Colonic mucosa (tissue), 4 donors: Measurements from ENCODE around the gene PRSS1. TPM values are rescaled to one million over a fixed set of nuclear protein-coding genes. Genes with fewer than 3 reads are reported as not detected.

Experiments used
- DNase-seq: peaks from one replicate; pipeline ENCODE4 v3.0.0-alpha.2; 2020
- H3K27ac ChIP-seq: fragments of 200-600 bp; one replicate; pipeline ENCODE4 v1.8.0; 2021
- H3K27me3 ChIP-seq: fragments of 200-600 bp; one replicate; pipeline ENCODE4 v1.8.0; 2021
- H3K36me3 ChIP-seq: fragments of 200-600 bp; one replicate; pipeline ENCODE4 v1.8.0; 2021
- H3K4me1 ChIP-seq: fragments of 200-600 bp; one replicate; pipeline ENCODE4 v1.8.0; 2021; ENCODE audit warnings: mild to moderate bottlenecking
- H3K4me3 ChIP-seq: fragments of 200-600 bp; one replicate; pipeline ENCODE4 v1.8.0; 2021
- H3K9ac ChIP-seq, 2 donors: one replicate each; pipeline ENCODE4 v1.7.0; 2013; ENCODE audit warnings: control low read depth in 2 of 2, low read depth in 2 of 2, low read length in 2 of 2
- H3K9me3 ChIP-seq: fragments of 200-600 bp; one replicate; pipeline ENCODE4 v1.8.0; 2021
- CTCF ChIP-seq: fragments of 200-600 bp; IDR thresholded peaks from one replicate; pipeline ENCODE4 v1.8.0; 2022; ENCODE audit warnings: antibody characterized with exemption, mild to moderate bottlenecking
- intact Hi-C: fragments of 100-400 bp; cut with DNase I; formaldehyde crosslinking; loops from one replicate; pipeline ENCODE4 v1.14.1; 2022
- total RNA-seq, 2 donors: library from RNA; stranded (reverse); fragmentation: NEBNext Ultra II Directional in 1 of 2; extraction: Animal tissue kit (Norgen Biotek cat#: 25700) in 1 of 2; gene quantifications; one replicate each; pipeline ENCODE4 v1.2.1, GENCODE V29; 2021
- donor health status: healthy.
- donor health status: DM: no; HTN: no; CAD: no.
- donor health status: DM: no; HTN: no; CAD: no.

PRSS1 gene
- total RNA-seq, 2 donors from 2014 or later = 41.2 TPM; not detected in 1

DNA sequence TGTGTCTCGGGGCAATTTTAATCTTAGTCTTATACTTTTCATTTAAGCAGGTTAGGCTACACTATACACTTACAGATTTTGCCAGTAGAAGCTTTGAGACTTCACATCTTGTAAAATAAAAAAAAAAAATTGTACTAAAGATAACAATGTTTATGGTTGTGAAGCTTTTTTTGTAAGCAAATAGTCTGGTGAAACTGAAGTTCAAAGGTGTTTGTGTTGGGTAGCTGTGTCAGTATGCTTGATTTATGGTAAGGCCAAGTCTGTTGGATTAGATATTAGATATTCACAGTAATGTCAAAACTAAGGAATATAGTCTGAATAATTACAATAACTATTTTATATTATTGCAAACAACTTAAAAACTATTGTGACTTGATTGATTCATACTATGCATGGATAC is 31.0 kb upstream of the PRSS1 start:
- Histone ChIP-seq H3K36me3 (no peaks in the 10 kb centered on the region), H3K4me1 (no peaks in the 10 kb centered on the region), H3K4me3 (no peak overlapping the region), H3K9me3 (no peaks in the 10 kb centered on the region), H3K27ac (no peak overlapping the region), H3K9ac (no peak overlapping the region), H3K27me3 (no peaks in the 10 kb centered on the region)
- intact Hi-C loops = no loop called here
- TF ChIP-seq CTCF = no peak
- DNase-seq = no peak

GRCh38 chr7:142720172-142720773 is 29.0 kb upstream of the PRSS1 start:
- no peak for TF ChIP-seq CTCF
- no peaks in the 10 kb centered on the region for H3K9me3 ChIP-seq
- no peak overlapping the region for H3K27ac ChIP-seq
- no peak overlapping the region for H3K9ac ChIP-seq
- no peaks in the 10 kb centered on the region for H3K27me3 ChIP-seq
- no peaks in the 10 kb centered on the region for H3K36me3 ChIP-seq
- no peaks in the 10 kb centered on the region for H3K4me1 ChIP-seq
- no peak for DNase-seq
- H3K4me3 ChIP-seq = no peak overlapping the region
- intact Hi-C loops = no loop called here

DNA sequence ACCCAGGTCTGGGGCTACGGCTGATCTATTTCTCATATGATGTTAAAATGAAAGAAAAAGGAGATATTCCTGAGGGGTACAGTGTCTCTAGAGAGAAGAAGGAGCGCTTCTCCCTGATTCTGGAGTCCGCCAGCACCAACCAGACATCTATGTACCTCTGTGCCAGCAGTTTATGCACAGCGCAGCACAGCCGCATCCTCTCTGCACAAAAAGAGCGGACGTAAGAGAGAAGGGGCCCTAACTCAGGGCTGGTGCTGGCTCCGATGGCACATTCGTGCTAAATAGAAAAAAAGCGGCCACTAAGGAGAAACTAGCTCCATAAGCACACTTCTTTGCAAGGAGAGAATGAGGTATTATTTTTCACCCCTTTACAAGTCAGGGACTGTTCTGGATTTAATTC is 28.3 kb upstream of the PRSS1 start:
- Histone ChIP-seq H3K27ac (no peak overlapping the region), H3K36me3 (no peaks in the 10 kb centered on the region), H3K27me3 (no peaks in the 10 kb centered on the region), H3K4me3 (no peak overlapping the region), H3K9me3 (no peaks in the 10 kb centered on the region), H3K9ac (no peak overlapping the region), H3K4me1 (no peaks in the 10 kb centered on the region)
- DNase-seq = no peak
- intact Hi-C loops = no loop called here
- no peak for TF ChIP-seq CTCF

DNA sequence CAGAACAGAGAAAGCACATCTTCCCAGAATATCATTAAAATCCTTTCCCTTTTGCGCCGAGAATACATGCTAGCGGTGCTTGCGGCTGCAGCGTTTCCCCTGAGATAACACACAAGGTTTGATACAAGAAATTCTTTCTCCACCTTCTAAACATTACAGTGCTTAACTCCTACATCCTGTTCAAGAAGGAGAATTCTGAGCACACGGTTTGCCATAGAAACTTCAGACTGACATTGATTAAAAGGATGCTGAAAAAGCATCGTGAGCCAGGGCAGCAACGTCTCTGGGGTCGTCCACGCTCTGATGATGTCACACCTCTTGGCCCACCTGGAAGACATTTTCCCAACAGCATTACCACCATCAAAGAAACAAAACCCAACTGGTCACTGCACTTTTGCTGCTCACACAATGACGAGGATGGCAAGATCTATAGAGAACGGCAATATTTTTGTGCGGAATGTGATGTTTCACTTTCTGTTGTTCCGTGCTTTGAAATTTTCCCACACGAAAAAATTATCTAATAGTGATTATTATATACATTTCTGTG is 27.0 kb upstream of the PRSS1 start:
- no peaks in the 10 kb centered on the region for H3K27me3 ChIP-seq
- H3K4me3 ChIP-seq = no peak overlapping the region
- H3K27ac ChIP-seq = no peak overlapping the region
- H3K36me3 ChIP-seq = no peaks in the 10 kb centered on the region
- H3K9ac ChIP-seq = no peak overlapping the region
- H3K4me1 ChIP-seq = no peaks in the 10 kb centered on the region
- intact Hi-C loops = no loop called here
- no peaks in the 10 kb centered on the region for H3K9me3 ChIP-seq
- no peak for TF ChIP-seq CTCF
- no peak for DNase-seq

GRCh38 chr7:142733271-142733670 is 16.0 kb upstream of the PRSS1 start:
- H3K4me3 ChIP-seq = no peak overlapping the region
- no peak for DNase-seq
- intact Hi-C loops = no loop called here
- TF ChIP-seq CTCF = no peak
- H3K27ac ChIP-seq = no peak overlapping the region
- no peak overlapping the region for H3K9ac ChIP-seq
- H3K4me1 ChIP-seq = no peaks in the 10 kb centered on the region
- no peaks in the 10 kb centered on the region for H3K9me3 ChIP-seq
- no peaks in the 10 kb centered on the region for H3K27me3 ChIP-seq
- H3K36me3 ChIP-seq = no peaks in the 10 kb centered on the region
